H1 (cell line): Measurements from ENCODE around the gene CHN2. TPM values are rescaled to one million over a fixed set of nuclear protein-coding genes. Genes with fewer than 3 reads are reported as not detected.

Source experiments
- CTCF ChIA-PET: fragments of 300-600 bp; sonication (Branson Sonifier 250); formaldehyde crosslinking; loops from one replicate; lab custom pipeline; 2021; ENCODE audit not compliant: partially characterized antibody; lab: Charles Lee
- POLR2A ChIA-PET: fragments of 300-600 bp; sonication (Branson Sonifier 250); formaldehyde crosslinking; loops from one replicate; lab custom pipeline; 2021; ENCODE audit warnings: inconsistent platforms; ENCODE audit not compliant: partially characterized antibody; lab: Charles Lee
- DNase-seq, 2 experiments: peaks; one replicate each; pipeline versions ENCODE4 v3.0.0 to v3.0.0-alpha.2; 2010 to 2022; ENCODE audit warnings: low spot score in 2 of 2, low read depth in 1 of 2, mixed read lengths in 1 of 2
- FAIRE-seq: peaks from 2 replicates; lab custom pipeline; 2011; peaks lifted over from hg19 to GRCh38; lab: Jason Lieb, UNC
- H2AFZ ChIP-seq: 2 replicates; pipeline ENCODE4 v1.8.1; 2012; ENCODE audit warnings: low read length, inconsistent platforms
- H2AK5ac ChIP-seq: 2 replicates; pipeline ENCODE4 v1.6.1; 2013; ENCODE audit warnings: low read depth, low read length
- H2BK120ac ChIP-seq: replicated peaks from 2 replicates; pipeline ENCODE3; 2013; ENCODE audit warnings: low read depth, low read length, inconsistent platforms
- H2BK12ac ChIP-seq: 2 replicates; pipeline ENCODE4 v1.6.1; 2013; ENCODE audit warnings: low read depth, low read length
- H2BK15ac ChIP-seq: 2 replicates; pipeline ENCODE4 v1.6.1; 2013; ENCODE audit warnings: low read length
- H2BK20ac ChIP-seq: 2 replicates; pipeline ENCODE4 v1.6.1; 2013; ENCODE audit warnings: low read length
- H2BK5ac ChIP-seq: 2 replicates; pipeline ENCODE4 v1.6.1; 2013; ENCODE audit warnings: low read depth, low read length
- H3K14ac ChIP-seq: 2 replicates; pipeline ENCODE4 v1.6.1; 2013; ENCODE audit warnings: inconsistent platforms; ENCODE audit not compliant: insufficient read length
- H3K18ac ChIP-seq: 2 replicates; pipeline ENCODE4 v1.6.1; 2013; ENCODE audit warnings: low read length; ENCODE audit errors: extremely low read depth
- H3K23ac ChIP-seq: 2 replicates; pipeline ENCODE4 v1.6.1; 2013; ENCODE audit warnings: inconsistent platforms; ENCODE audit not compliant: insufficient read length
- H3K23me2 ChIP-seq: 2 replicates; pipeline ENCODE4 v1.6.1; 2013; ENCODE audit warnings: low read depth, low read length
- H3K27ac ChIP-seq: 2 replicates; pipeline ENCODE4 v1.6.1; 2011; ENCODE audit warnings: low read depth, low read length, inconsistent platforms
- H3K27me3 ChIP-seq, 4 experiments: replicated peaks in 1 of 4; 1 replicate in 1 of 4; 2 replicates in 3 of 4; pipeline versions ENCODE4 v1.6.1 to v1.8.1; 2011 to 2013; ENCODE audit warnings: low read length in 3 of 4, mild to moderate bottlenecking in 3 of 4, inconsistent platforms in 2 of 4, mixed read lengths in 2 of 4, moderate library complexity in 1 of 4; ENCODE audit not compliant: control insufficient read depth in 3 of 4, insufficient read depth in 3 of 4; ENCODE audit errors: extremely low read depth in 1 of 4
- H3K36me3 ChIP-seq, 4 experiments: 2 replicates each; pipeline versions ENCODE4 v1.6.1 to v1.8.1; 2011 to 2013; ENCODE audit warnings: mild to moderate bottlenecking in 4 of 4, low read length in 3 of 4, moderate library complexity in 2 of 4, control low read depth in 1 of 4, inconsistent platforms in 1 of 4; ENCODE audit not compliant: insufficient read depth in 4 of 4, control insufficient read depth in 2 of 4
- H3K4ac ChIP-seq: replicated peaks from 2 replicates; pipeline ENCODE3; 2013; ENCODE audit warnings: low read length, low read depth, mixed read lengths, inconsistent platforms; ENCODE audit not compliant: insufficient read length
- H3K4me1 ChIP-seq, 4 experiments: replicated peaks in 1 of 4; 1 replicate in 1 of 4; 2 replicates in 3 of 4; pipeline versions ENCODE4 v1.6.1 to v1.8.1; 2011 to 2013; ENCODE audit warnings: low read length in 3 of 4, inconsistent platforms in 2 of 4, mixed read lengths in 1 of 4; ENCODE audit not compliant: insufficient read depth in 4 of 4, control insufficient read depth in 3 of 4
- H3K4me2 ChIP-seq, 2 experiments: 2 replicates each; pipeline versions ENCODE4 v1.6.1 to v1.8.1; 2011 to 2013; ENCODE audit warnings: low read depth in 2 of 2, low read length in 2 of 2, control low read depth in 1 of 2, inconsistent platforms in 1 of 2, mild to moderate bottlenecking in 1 of 2; ENCODE audit not compliant: insufficient read depth in 1 of 2
- H3K4me3 ChIP-seq, 4 experiments: fragments of 200-600, 300-600 bp in 1 of 4; sonication (generic), shearing (Covaris generic), sonication (Bioruptor Twin) in 1 of 4; 2 replicates each; pipeline versions ENCODE4 v1.5.1 to v1.8.1; 2011 to 2016; ENCODE audit warnings: low read length in 4 of 4, low read depth in 3 of 4, control low read depth in 2 of 4, inconsistent platforms in 2 of 4, mild to moderate bottlenecking in 2 of 4, mixed read lengths in 1 of 4, moderate library complexity in 1 of 4; ENCODE audit not compliant: insufficient read depth in 2 of 4; ENCODE audit errors: extremely low read depth in 1 of 4
- H3K56ac ChIP-seq: replicated peaks from 2 replicates; pipeline ENCODE3; 2013; ENCODE audit warnings: low read depth, mild to moderate bottlenecking, mixed read lengths, low read length, inconsistent platforms; ENCODE audit not compliant: insufficient read length
- H3K79me1 ChIP-seq: 2 replicates; pipeline ENCODE4 v1.6.1; 2013; ENCODE audit warnings: low read depth, low read length, control low read depth
- H3K79me2 ChIP-seq, 2 experiments: 2 replicates each; pipeline versions ENCODE4 v1.6.1 to v1.8.1; 2012 to 2013; ENCODE audit warnings: low read length in 2 of 2, mild to moderate bottlenecking in 2 of 2, inconsistent platforms in 1 of 2; ENCODE audit not compliant: insufficient read depth in 2 of 2, control insufficient read depth in 1 of 2
- H3K9ac ChIP-seq, 4 experiments: replicated peaks in 1 of 4; 1 replicate in 1 of 4; 2 replicates in 3 of 4; pipeline versions ENCODE4 v1.6.1 to v1.8.1; 2011 to 2013; ENCODE audit warnings: low read depth in 3 of 4, low read length in 3 of 4, control low read depth in 2 of 4, mild to moderate bottlenecking in 2 of 4, moderate library complexity in 2 of 4, inconsistent platforms in 1 of 4; ENCODE audit errors: extremely low read depth in 1 of 4
- H3K9me3 ChIP-seq, 2 experiments: 2 replicates each; pipeline versions ENCODE4 v1.6.1 to v1.8.1; 2012 to 2013; ENCODE audit warnings: mild to moderate bottlenecking in 2 of 2, moderate library complexity in 2 of 2, control low read depth in 1 of 2, inconsistent platforms in 1 of 2, low read depth in 1 of 2, low read length in 1 of 2, mixed read lengths in 1 of 2; ENCODE audit not compliant: insufficient read depth in 2 of 2
- H4K20me1 ChIP-seq, 2 experiments: replicated peaks in 1 of 2; 2 replicates each; pipeline versions ENCODE3 to v1.8.1; 2011 to 2013; ENCODE audit warnings: inconsistent platforms in 2 of 2, low read length in 2 of 2, mild to moderate bottlenecking in 1 of 2; ENCODE audit not compliant: insufficient read depth in 2 of 2, control insufficient read depth in 1 of 2
- H4K5ac ChIP-seq: 2 replicates; pipeline ENCODE4 v1.6.1; 2013; ENCODE audit warnings: low read length, low read depth, mixed read lengths, inconsistent platforms; ENCODE audit not compliant: insufficient read length
- H4K8ac ChIP-seq: 2 replicates; pipeline ENCODE4 v1.8.0; 2013; ENCODE audit warnings: mild to moderate bottlenecking, moderate library complexity, low read length, inconsistent platforms; ENCODE audit not compliant: insufficient read depth; ENCODE audit errors: extremely low read depth
- H4K91ac ChIP-seq: replicated peaks from 2 replicates; pipeline ENCODE3; 2013; ENCODE audit warnings: low read length, mixed read lengths, inconsistent platforms; ENCODE audit not compliant: insufficient read length
- CREB1 ChIP-seq: IDR thresholded peaks from 2 replicates; pipeline ENCODE4 v1.6.1; 2012; ENCODE audit warnings: inconsistent platforms
- CTBP2 ChIP-seq: IDR thresholded peaks from 2 replicates; pipeline ENCODE4 v1.7.0; 2011; ENCODE audit warnings: borderline replicate concordance, mild to moderate bottlenecking, moderate library complexity, mixed read lengths, low read length; ENCODE audit not compliant: insufficient read depth, insufficient read length
- MAFK ChIP-seq: IDR thresholded peaks from 2 replicates; pipeline ENCODE4 v1.6.1; 2012; ENCODE audit warnings: low read depth, mild to moderate bottlenecking, improper control_type of control experiment, low read length
- NRF1 ChIP-seq: IDR thresholded peaks from 2 replicates; pipeline ENCODE4 v1.6.1; 2011; ENCODE audit warnings: mild to moderate bottlenecking, low read depth, low read length, improper control_type of control experiment
- POLR2A ChIP-seq, 2 experiments: IDR thresholded peaks; 1 replicate in 1 of 2; 2 replicates in 1 of 2; pipeline ENCODE4 v1.6.1; 2011; ENCODE audit warnings: low read depth in 2 of 2, low read length in 2 of 2, mild to moderate bottlenecking in 2 of 2; ENCODE audit errors: control extremely low read depth in 1 of 2
- SIRT6 ChIP-seq: IDR thresholded peaks from one replicate; pipeline ENCODE4 v1.7.1; 2012; ENCODE audit warnings: low read length, inconsistent platforms
- SP2 ChIP-seq: IDR thresholded peaks from 2 replicates; pipeline ENCODE4 v1.6.1; 2012; ENCODE audit warnings: mild to moderate bottlenecking, low read length, inconsistent platforms
- SRF ChIP-seq: IDR thresholded peaks from 2 replicates; pipeline ENCODE4 v1.6.1; 2011; ENCODE audit warnings: mild to moderate bottlenecking, low read depth, low read length, moderate library complexity
- SUZ12 ChIP-seq: fragments of 200-600 bp; sonication (generic); IDR thresholded peaks from 2 replicates; pipeline ENCODE4 v1.6.1; 2012; ENCODE audit warnings: mild to moderate bottlenecking, inconsistent platforms, low read length, moderate library complexity, mixed read lengths
- TAF7 ChIP-seq: optimal IDR thresholded peaks from 2 replicates; pipeline ENCODE3; 2011; ENCODE audit warnings: low read depth, mild to moderate bottlenecking, inconsistent platforms, low read length, moderate library complexity, borderline replicate concordance
- WGBS, 2 experiments: shearing (Covaris generic) in 1 of 2; methylation state at CpG; one replicate each; pipeline versions ENCODE4 v1.1.6 to v1.1.7; 2013 to 2015; ENCODE audit warnings: low lambda C conversion rate in 2 of 2, mixed read lengths in 2 of 2, inconsistent platforms in 1 of 2, low coverage in 1 of 2, missing lambda C conversion rate in 1 of 2; ENCODE audit not compliant: insufficient replicate concordance in 2 of 2, insufficient coverage in 1 of 2, insufficient read length in 1 of 2; ENCODE audit errors: extremely low coverage in 1 of 2, missing lambda C conversion rate in 1 of 2; 5-methylcytosine and 5-hydroxymethylcytosine counted together
- polyA plus RNA-seq, 7 experiments: library from polyadenylated mRNA; depleted of rRNA in 3 of 7; stranded (reverse) in 5 of 7; unstranded in 2 of 7; fragments of >200 nt in 5 of 7; fragments of 200-250 nt in 2 of 7; gene quantifications; 1 replicate in 5 of 7; 2 replicates in 1 of 7; 4 replicates in 1 of 7; pipeline versions ENCODE4 v1.2.1 to v1.2.3, GENCODE V29; 2011 to 2013; ENCODE audit warnings: missing spikeins in 2 of 7, mixed read lengths in 2 of 7
- total RNA-seq: library from RNA; stranded (reverse); fragmentation: NEBNext Ultra II Directional; extraction: Animal tissue kit (Norgen Biotek cat#: 25700); gene quantifications from 2 replicates; pipeline ENCODE4 v1.2.1, GENCODE V29; 2021
- TF ChIP-seq, protein P1 (sequence below), 3 experiments: IDR thresholded peaks; 1 replicate in 2 of 3; 2 replicates in 1 of 3; pipeline versions ENCODE4 v1.5.1 to v1.6.1; 2011; ENCODE audit warnings: low read length in 3 of 3, mild to moderate bottlenecking in 3 of 3, inconsistent platforms in 2 of 3, low read depth in 1 of 3, moderate library complexity in 1 of 3; ENCODE audit not compliant: insufficient read depth in 1 of 3; ENCODE audit errors: control extremely low read depth in 1 of 3

CHN2 gene
- total and polyA plus RNA-seq, 2 of the 8 experiments (the other 6 are each of a cell fraction or from before 2014, with no cell fraction given) = 2.9 to 4.8 TPM

DNA sequence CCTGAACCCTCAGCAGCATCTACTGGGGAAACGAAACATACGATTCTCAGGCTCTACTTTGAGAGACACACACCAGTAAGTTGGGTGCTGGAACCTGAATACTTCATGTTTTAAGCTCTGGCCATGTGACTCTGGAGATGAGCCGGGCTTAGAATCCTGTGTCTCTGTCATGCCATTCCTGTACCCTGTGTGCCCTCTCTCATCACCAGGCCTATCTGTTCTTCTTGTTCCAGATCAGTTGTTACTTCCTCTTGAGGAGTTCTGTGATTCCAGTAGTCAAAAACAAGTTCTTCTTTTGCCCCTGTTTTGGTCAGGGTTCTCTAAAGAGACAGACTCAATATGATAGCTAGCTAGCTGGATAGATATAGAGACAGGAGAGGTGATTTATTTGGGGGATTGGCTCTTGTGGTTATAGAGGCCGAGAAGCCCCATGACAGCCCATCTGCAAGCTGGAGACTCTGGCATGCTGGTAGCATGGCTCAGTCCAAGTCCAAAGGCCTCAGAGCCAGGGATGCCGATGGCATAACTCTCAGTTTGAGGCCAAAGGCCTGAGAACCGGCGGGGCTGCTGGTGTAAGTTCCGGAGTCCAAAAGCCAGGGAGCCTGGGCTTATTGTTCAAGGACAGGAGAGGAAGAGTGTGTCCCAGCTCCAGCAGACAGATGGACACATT lies 54.3 kb downstream of the CHN2 start:
- Histone ChIP-seq H3K27ac (no peak overlapping the region), H2BK5ac (no peak overlapping the region), H4K5ac (no peak overlapping the region), H4K20me1 (no peaks in the 10 kb centered on the region), H3K79me2 (no peaks in the 10 kb centered on the region), H4K91ac (no peak overlapping the region), H3K4ac (no peak overlapping the region), H2AK5ac (no peak overlapping the region), H3K23ac (no peak overlapping the region), H3K27me3 (no peaks in the 10 kb centered on the region), H2BK12ac (no peak overlapping the region), H4K8ac (no peak overlapping the region), H3K9me3 (no peaks in the 10 kb centered on the region), H3K36me3 (no peaks in the 10 kb centered on the region), H3K23me2 (no peaks in the 10 kb centered on the region), H2BK15ac (no peak overlapping the region), H2BK120ac (no peak overlapping the region), H3K9ac (no peak overlapping the region), H3K4me2 (no peak overlapping the region), H2BK20ac (no peak overlapping the region), H3K14ac (no peak overlapping the region), H2AFZ (no peak overlapping the region), H3K4me1 (peaks cover 0 to 3% (median 1%) of the 10 kb centered on the region in 4 experiments; a peak in 2 of 7 replicates), H3K79me1 (no peaks in the 10 kb centered on the region), H3K18ac (no peak overlapping the region), H3K4me3 (no peak overlapping the region), H3K56ac (no peak overlapping the region)
- ChIA-PET POLR2A (interaction anchor here (1.4 kb wide), 1 partner anchor 12 kb away, joined by 3 read pairs; no protein-coding TSS in a partner anchor), CTCF (interaction anchor here (0.7 to 4.9 kb wide), 9 partner anchors 11 to 136 kb away, joined by 3 to 29 read pairs (median 4); no protein-coding TSS in a partner anchor)
- DNase-seq (no peak), FAIRE-seq (no peak)
- WGBS, 2 experiments = 90% methylated on average over 8 of the region's 8 CpGs; no CpG with 5 or more reads in 1 of the 2 experiments
- no peak for TF ChIP-seq CREB1
- no peak for TF ChIP-seq SUZ12
- no peak for TF ChIP-seq TAF7
- TF ChIP-seq MAFK = no peak
- TF ChIP-seq SIRT6 = no peak
- TF ChIP-seq, protein P1, sequence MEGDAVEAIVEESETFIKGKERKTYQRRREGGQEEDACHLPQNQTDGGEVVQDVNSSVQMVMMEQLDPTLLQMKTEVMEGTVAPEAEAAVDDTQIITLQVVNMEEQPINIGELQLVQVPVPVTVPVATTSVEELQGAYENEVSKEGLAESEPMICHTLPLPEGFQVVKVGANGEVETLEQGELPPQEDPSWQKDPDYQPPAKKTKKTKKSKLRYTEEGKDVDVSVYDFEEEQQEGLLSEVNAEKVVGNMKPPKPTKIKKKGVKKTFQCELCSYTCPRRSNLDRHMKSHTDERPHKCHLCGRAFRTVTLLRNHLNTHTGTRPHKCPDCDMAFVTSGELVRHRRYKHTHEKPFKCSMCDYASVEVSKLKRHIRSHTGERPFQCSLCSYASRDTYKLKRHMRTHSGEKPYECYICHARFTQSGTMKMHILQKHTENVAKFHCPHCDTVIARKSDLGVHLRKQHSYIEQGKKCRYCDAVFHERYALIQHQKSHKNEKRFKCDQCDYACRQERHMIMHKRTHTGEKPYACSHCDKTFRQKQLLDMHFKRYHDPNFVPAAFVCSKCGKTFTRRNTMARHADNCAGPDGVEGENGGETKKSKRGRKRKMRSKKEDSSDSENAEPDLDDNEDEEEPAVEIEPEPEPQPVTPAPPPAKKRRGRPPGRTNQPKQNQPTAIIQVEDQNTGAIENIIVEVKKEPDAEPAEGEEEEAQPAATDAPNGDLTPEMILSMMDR (IDR thresholded peaks at IDR 0.05; ENCODE audit: control extremely low read depth in 1 of 3, insufficient read depth in 1 of 3, low read depth in 1 of 3, low read length in 3 of 3) = no peak
- no peak for TF ChIP-seq POLR2A (IDR thresholded peaks at IDR 0.05; ENCODE audit: control extremely low read depth in 1 of 2, low read depth in 2 of 2, low read length in 2 of 2)
- TF ChIP-seq CTBP2 = no peak
- TF ChIP-seq NRF1 = no peak
- TF ChIP-seq SP2 = no peak
- no peak for TF ChIP-seq SRF
